GM19395 (cell line): Measurements from ENCODE around the gene NAA40.

Experiments
- ATAC-seq: cut with Tn5 transposase; IDR thresholded peaks from one replicate; pipeline ENCODE4 v1.9.1; 2021; ENCODE audit warnings: mild to moderate bottlenecking, moderate library complexity; ENCODE audit not compliant: unreplicated experiment

The NAA40 gene

GRCh38 chr11:64006398-64006797 is 67.6 kb downstream of the NAA40 start:
- ATAC-seq = no peak
